Stimulated activated CD4-positive, alpha-beta T cell treated with anti-CD3 and anti-CD28 coated beads, TNF-alpha, amount 100 ng/mL, for 1 hour (primary cell): ENCODE data around the gene GTPBP6.
"Not testable (repeated sequence)": the region's sequence is repeated elsewhere in the genome, so short reads cannot be mapped to it uniquely, and the experiment has no call there.

Experiments
- DNase-seq, 3 donors: peaks; one replicate each; pipeline ENCODE4 v3.0.0-alpha.2; 2020; ENCODE audit warnings: low read depth in 3 of 3, low spot score in 1 of 3

The GTPBP6 gene

GRCh38 chrX:318068-318738 is 393 bp downstream of the GTPBP6 start:
- DNase-seq, result peak; percentile 90 to 95 (median 93)

DNA sequence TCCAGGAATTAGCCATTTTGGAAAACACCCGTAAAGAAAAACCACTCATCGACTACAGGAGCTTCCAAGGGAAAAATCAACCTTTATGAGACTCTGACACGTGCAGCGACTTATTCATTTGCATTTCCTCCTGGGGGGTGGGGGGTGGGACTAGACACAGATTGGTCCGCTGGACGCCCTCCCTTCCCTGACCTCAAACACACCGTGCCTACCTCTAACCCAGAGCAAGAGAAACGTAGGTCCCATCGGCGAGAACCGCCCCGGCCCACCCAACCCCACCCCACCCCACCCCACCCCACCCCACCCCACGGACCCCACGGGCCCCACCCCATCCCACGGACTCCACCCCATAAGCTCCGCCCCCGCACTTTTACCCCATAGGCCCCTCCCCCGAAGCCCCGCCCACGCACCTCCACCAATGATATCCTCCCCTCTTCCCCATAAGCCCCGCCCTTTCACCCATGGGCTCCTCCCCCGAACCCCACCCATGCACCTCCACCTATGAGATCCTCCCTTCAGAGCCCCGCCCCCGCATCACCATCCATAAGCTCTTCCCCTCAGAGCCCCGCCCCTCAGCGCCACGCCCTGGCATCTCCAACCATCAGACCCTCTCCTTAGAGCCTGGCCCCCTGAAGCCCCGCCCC is 1.1 kb downstream of the GTPBP6 start:
- no peak for DNase-seq

DNA sequence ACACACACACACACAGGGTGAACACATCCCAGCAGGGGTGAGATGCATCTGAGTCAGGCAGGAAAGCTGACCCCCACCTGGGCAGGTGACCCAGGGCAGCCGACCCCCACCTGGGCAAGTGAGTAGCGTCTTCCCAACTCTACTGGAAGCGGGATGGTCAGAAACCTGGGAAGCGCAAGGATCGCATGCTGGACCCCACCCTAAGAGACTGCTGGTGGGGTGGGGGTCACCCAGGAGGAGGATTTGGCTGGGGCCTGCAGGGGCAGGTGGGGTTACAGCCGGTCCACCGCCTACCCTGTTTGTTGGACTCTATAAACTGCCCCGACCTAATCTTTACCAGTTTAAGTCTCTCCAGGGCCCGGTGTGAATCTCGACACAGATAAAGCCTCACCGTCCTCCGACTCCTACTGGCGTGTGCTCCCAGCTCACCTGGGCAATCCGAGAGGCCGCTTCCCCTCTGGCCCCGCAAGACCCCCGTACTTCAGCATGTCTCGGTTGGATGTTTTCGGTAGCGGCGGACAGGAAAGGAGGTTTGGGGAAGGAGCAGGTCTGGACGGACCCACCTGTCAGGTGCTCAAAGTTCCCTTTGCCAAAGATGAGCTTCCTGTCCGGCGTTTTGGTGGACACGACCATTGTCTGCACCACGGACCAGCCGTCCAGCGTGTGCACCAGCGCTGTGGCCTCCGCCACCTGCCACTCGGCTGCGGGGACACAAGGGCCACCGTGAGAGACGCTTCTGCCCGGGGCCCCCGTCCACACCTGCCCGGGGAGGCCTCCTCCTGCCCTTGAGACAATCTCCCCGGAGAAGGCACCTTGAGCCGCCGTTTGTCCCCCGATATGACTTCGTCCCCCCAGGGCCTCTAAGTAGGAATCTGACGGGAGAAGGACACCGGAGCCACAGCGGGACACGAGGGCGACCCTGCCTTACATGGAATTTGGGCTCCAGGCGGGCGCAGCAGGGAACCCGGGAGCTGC is 2.0 kb downstream of the GTPBP6 start:
- no peak for DNase-seq

- DNase-seq, result no peak
These were observed 3.6 kb downstream of the GTPBP6 start for GRCh38 chrX:314781-315595.

DNA sequence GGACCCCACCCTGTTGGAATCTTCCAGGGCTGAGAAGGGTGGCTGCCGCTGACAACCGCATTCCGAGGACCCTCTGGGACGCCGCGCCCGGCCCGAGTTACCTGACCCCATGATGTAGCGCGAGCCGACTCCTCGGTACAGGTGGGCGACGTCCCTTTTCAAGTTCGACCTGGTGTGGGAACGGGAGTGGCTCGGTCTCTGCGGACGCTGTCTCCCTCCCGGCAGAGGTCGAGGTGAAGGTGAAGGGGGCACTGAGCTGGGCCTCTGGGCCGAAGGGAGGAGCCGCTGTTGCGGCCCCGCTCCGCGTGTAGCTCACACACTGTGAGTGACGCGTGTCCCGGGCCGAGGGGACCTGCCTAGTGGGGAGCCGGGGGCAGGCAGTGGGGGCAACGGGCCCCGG is 4.5 kb downstream of the GTPBP6 start:
- DNase-seq, result no peak

GRCh38 chrX:313546-313945 is 5.0 kb downstream of the GTPBP6 start:
- DNase-seq, result no peak

- DNase-seq, result no peak
These were observed 5.8 kb downstream of the GTPBP6 start for GRCh38 chrX:312621-313331.

GRCh38 chrX:311156-312129 is 7.2 kb downstream of the GTPBP6 start:
- DNase-seq, result no peak

DNA sequence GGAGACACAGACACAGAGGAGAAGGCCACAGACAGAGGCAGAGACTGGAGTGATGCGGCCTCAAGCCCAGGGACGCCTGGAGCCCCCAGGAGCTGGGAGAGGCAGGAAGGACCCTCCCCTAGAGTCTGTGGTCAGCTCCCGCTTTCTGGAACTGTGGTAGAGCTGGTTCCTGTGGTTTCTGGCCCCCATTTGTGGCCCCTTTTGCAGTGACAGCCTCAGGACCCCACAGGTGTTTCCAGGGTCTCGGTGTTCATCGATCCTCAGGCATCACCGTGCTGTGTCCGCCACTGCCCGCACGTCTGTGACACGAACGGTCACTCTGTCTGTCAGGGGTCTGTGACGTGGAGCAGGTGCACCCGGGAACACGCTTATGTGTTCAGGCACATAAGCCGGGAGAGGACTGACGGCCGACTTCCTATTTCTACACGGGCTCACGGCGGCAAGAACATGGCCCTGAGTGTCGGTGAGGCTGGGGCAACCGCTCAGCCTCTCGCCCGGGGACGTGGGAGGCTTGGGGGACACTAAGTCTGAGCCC is 7.9 kb downstream of the GTPBP6 start:
- no peak for DNase-seq

DNA sequence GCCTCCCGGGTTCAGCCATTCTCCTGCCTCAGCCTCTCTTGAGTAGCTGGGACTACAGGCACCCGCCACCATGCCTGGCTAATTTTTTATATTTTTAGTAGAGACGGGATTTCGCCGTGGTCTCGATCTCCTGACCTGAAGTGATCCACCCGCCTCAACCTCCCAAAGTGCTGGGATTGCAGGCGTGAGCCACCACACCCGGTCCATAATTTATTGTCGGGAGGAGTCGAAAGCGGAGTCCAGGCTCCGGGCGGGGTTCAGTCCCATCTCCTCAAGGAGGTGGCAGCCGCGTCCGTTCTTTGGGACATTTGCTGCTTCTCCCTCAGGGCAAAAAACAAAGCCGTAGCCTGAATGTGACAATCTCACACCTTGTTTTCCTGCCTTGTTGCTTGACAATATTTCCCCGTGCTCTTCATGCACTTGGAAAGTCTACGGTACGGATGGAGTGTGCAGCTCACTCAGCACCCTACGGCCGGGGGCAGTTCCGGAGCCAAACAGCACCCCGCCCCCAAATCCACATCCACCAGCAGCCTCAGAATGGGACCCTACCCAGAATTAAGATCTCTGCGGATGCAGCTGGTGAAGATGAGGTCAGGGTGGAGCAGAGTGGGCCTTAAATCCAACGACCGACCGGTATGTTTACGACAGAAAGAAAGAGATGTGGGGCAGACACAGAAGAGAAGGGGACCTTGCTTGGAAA is 9.6 kb downstream of the GTPBP6 start:
- DNase-seq, result no peak

GRCh38 chrX:307261-308111 is 11.1 kb downstream of the GTPBP6 start:
- no peak for DNase-seq

- not testable (repeated sequence) for DNase-seq
These were observed 11.9 kb downstream of the GTPBP6 start for GRCh38 chrX:306614-307251.

GRCh38 chrX:305781-306613 is 12.6 kb downstream of the GTPBP6 start:
- not testable (repeated sequence) for DNase-seq

DNA sequence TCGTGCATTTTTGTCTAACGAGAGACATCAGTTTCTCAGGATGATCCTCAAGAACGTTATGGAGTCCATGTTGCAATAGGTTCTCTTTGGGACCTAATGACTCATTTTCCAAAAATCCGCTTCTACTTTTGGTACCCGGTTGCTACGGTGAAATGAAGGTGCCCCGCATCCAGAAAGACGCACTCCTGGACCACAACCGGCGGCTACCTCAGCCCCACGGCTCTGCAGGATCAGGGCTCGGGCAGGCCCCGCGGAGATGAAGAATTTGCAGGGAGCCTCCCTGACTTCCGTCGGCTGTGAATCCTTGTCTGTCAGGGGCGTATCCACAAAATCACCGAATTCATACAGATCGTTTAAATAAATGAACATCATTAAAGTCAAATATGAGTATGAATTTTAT is 15.6 kb downstream of the GTPBP6 start:
- no peak for DNase-seq

DNA sequence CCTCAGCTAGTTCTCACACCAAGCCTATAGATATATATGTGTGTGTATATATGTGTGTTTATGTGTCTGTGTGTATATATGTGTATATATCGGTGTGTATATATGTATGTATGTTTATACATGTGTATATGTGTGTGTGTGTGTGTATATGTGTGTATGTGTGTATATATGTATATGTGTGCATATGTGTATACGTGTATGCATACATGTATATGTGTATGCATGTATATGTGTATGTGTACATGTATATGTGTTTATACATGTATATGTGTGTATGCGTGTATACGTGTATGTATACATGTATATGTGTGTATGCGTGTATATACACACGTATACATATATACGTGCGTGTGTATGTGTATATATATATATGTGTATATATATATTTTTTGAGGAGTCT is 18.3 kb downstream of the GTPBP6 start:
- no peak for DNase-seq

DNA sequence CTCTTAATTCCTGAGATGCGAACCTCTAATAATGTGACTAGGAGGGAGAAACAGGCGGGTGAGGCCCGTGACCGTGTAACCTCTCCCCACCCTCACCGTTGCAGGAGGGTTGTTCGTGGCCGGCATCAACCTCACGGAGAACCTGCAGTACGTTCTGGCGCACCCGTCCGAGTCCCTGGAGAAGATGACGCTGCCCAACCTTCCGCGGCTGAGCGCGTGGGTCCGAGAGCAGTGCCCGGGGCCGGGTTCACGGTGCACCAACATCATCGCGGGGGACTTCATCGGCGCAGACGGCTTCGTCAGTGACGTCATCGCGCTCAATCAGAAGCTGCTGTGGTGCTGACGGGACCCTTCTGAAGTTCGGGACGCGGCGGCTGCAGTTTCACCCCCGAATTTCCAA is 19.6 kb downstream of the GTPBP6 start:
- no peak for DNase-seq
